Occipital lobe (tissue), 2 donors: Measurements from ENCODE around the gene TCF19. TPM values are rescaled to one million over a fixed set of nuclear protein-coding genes. Genes with fewer than 3 reads are reported as not detected.

Source experiments
- DNase-seq: peaks from one replicate; lab custom pipeline; 2025; lab: John Stamatoyannopoulos, UW
- total RNA-seq: library from RNA; depleted of rRNA; stranded (reverse); fragments of >200 nt; gene quantifications from one replicate; pipeline ENCODE4 v1.2.3, GENCODE V29; 2014

TCF19 gene
- total RNA-seq, 1 donor from 2014 or later: 3.4 TPM

- DNase-seq: peak; percentile 8
These were observed 30.2 kb upstream of the TCF19 start for GRCh38 chr6:31128093-31128676.

GRCh38 chr6:31129130-31129529 is 29.3 kb upstream of the TCF19 start:
- DNase-seq: no peak

DNA sequence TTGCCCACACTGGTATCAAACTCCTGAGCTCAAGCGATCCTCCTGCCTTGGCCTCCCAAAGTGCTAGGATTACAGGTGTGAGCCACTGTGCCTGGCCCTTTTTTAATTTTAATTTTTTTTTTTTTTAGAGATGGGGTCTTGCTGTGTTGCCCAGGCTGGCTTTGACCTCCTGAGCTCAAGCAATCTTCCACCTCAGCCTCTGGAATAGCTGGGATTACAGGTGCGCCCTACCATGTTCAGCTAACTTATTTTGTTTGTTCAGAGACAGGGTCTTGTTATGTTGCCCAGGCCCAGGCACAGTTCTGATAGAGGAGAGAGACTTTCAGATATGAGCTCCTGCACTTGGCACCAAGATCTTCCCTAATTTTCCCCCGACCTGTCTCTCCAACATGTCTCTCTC is 27.6 kb upstream of the TCF19 start:
- DNase-seq: no peak

GRCh38 chr6:31131595-31131994 is 26.8 kb upstream of the TCF19 start:
- no peak for DNase-seq

GRCh38 chr6:31132806-31133205 is 25.6 kb upstream of the TCF19 start:
- no peak for DNase-seq

DNA sequence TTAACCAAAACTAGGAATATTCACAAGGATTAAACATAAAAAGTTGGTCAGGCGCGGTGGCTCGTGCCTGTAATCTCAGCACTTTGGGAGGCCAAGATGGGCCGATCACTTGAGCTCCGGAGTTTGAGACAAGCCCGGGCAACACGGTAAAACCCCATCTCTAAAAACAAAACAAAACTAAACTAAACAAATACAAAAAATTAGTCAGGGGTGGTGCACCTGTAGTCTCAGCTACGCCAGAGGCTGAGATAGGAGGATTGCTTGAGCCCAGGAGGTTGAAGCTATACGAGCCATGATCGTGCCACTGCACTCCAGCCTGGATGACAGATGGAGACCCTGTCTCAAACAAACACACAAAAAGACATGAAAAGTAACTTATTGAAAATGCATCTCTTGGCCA is 22.7 kb upstream of the TCF19 start:
- DNase-seq: no peak

- no peak for DNase-seq
These were observed 19.4 kb upstream of the TCF19 start, which contains the start of gene PSORS1C2 for GRCh38 chr6:31138982-31139381. Gene PSORS1C2, minus strand, starts transcription at chr6:31139066. Its CDS starts 40 bp downstream, at chr6:31139026.

- DNase-seq: no peak
These were observed 18.8 kb upstream of the TCF19 start for GRCh38 chr6:31139599-31139998.

GRCh38 chr6:31140643-31141042 is 17.7 kb upstream of the TCF19 start:
- no peak for DNase-seq

DNA sequence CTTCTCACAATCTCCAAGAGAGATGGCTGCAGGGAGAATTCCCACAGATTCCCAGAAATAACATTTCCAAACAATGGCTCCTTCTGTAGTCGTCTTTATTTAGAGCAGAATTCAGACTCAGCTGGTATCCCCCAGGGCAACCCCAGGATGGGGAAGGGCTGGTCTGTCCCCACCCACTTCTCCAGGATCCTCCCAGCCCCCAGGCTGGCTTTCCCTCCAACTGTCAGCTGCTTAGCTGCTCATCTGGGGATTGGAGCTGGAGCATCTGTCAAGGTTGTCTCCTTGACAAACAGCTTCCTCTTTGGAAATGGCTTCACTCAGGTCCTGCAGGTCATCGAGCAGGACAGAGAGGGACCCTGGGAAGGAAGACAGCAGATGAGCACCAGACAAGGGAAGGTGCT is 16.0 kb upstream of the TCF19 start:
- no peak for DNase-seq

DNA sequence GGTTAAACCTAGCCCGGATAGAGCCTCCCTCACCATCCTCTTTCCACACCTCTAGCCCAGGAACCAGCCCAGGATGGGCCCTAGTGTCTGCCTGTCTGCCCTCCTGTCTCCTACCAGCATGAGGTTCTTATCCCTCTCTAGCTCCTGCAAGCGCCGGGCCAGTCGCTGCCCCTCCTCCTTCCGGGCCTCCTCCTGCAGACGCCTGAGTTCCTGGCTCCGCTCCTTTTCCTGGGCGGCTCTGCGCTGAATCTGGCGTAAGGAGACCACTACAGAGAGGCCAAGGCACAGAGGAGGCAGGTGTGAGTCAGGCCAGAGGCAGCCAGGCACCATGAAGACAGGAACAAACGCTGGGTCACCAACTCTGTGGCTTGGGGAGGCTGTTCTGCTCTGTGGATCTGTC is 15.2 kb upstream of the TCF19 start:
- no peak for DNase-seq

- DNase-seq: no peak
These were observed 14.0 kb upstream of the TCF19 start for GRCh38 chr6:31144296-31144969.

DNA sequence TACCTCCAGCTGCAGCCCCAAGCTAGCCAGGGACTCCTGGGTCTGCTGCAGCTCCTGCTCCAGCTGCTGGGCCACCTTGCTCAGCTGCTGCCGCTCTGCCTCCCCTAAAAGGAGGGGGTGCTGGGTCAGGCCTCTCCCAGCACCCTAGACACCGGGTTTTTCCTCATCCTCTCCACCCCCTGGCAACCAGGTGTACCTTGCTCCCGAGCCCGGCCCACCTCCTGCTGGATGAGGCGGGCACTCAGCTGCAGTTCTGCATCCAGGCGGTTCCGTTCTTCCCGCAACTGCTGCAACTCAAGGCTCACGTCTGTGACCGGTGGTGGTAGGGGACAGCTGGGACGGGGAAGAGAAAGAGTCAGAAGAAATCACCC is 13.4 kb upstream of the TCF19 start:
- DNase-seq: no peak

GRCh38 chr6:31145386-31145785 is 13.0 kb upstream of the TCF19 start:
- DNase-seq: no peak

DNA sequence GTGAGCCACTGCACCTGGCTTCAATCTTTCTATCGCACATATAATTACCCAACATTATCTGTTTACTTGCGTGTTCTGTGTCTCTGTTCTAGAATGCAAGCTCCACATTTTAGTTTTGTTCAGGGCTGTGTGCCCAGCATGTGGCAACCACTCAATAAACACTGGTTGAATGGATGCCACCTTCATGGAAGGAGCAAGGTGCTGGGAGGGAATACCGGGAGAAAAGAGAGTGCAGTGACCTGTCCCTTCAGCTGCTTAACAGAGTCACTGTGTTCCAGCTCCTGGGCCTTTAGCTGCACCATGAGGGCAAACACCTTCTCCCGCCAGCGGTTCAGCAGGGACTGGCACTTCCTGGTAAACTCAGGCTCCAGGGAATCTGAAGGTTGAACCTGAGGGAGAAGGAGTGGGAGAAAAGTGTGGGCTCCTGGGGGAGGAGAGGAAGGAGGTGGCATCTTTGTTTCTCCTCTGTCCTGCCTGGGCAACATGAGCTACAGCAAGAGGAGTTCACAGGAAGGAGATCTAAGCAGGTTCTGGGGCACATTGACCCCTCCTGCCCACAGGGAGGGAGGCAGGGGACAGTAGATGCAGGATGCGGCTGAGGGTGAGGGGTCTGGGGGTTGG is 8.5 kb upstream of the TCF19 start:
- DNase-seq: no peak

DNA sequence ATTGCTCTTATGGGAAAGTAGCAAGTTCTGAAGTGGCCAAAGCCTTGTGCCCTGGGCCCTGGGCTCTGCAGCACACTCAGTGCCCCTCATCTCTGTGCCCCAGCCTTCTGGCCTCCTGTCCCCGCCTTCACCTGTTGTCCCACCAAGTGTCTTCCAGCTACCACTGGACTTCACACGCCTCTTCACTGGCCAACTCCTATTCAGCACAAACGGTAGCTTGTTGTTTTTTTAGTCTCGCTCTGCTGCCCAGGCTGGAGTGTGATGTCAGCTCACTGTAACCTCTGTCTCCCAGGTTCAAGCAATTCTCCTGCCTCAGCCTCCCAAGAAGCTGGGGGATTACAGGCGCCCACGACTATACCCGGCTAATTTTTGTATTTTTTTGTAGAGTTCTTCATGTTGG is 5.6 kb upstream of the TCF19 start:
- no peak for DNase-seq

DNA sequence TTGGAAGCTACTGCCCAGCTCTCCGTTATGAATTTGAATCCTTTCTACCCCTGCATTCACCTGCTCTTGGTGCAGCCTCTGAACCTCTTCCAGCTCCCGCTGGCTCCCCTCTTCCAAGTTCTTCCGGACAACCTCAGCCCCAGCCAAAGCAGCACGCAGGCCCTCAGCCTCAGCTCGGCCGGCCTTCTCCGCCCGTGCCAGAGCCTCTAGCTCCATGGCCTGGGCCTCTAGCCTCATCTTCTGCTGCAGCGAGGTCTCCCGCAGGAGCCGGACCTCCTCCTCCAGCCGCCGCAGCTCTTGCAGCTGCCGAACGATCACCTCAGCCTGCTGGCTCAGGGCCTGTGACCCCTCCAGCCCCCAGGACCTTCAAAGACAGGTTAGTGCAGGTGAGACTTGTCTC is 4.0 kb upstream of the TCF19 start:
- DNase-seq: no peak

DNA sequence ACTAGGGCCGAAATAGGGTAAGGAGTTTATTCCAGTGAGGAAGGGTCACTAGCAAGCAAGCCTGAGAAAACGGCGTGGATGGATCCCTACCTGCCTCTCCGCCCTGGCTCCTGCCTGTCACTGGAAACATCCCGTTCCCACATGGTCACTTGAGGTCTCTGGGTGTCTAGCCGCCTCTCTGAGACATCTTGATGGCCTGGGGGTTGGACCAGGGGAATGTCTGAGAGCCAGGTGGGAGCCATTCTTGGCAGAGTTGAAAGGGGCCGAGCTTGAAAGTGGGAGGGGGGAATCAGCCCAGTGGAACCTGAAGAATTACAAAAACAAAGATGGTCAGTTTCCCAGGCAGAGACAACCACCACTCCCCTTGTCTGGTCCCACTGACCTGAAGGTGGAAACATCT is 1.7 kb upstream of the TCF19 start:
- no peak for DNase-seq

DNA sequence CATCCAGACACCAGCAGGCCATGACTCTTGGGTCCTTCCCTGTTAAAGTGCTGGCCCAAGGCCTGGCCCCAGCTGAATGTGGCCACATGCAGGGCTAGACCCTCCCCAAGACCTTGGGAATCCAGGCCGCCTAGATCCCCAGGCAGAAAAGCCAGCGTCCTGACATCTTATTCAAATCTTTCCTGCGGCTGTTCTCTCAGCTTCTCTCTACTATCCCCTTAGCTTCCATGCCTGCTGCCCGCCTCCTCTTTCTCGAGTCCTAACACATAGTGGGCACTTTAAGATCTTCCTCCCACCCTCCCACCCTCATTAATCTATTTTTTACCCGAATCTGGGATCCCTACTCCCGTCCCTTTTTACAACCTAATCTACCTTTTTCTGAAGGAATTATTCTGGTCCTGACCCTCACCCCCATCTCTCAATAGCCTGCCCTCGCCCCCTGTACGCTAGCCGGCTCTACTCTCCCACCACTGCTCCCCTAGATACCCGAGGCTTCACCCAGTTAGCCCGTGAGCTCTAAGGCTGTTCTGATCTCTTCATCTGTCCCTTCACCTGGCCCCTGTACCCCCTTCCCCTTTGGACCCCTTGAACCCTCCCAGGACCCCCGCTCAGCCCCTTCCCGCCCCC is 763 bp upstream of the TCF19 start, which contains the start of gene CCHCR1:
Gene CCHCR1, minus strand, starts transcription at position 290 of the 627 bp plus-strand sequence. Its CDS starts 202 bp downstream, at position 88.
- DNase-seq: no peak

DNA sequence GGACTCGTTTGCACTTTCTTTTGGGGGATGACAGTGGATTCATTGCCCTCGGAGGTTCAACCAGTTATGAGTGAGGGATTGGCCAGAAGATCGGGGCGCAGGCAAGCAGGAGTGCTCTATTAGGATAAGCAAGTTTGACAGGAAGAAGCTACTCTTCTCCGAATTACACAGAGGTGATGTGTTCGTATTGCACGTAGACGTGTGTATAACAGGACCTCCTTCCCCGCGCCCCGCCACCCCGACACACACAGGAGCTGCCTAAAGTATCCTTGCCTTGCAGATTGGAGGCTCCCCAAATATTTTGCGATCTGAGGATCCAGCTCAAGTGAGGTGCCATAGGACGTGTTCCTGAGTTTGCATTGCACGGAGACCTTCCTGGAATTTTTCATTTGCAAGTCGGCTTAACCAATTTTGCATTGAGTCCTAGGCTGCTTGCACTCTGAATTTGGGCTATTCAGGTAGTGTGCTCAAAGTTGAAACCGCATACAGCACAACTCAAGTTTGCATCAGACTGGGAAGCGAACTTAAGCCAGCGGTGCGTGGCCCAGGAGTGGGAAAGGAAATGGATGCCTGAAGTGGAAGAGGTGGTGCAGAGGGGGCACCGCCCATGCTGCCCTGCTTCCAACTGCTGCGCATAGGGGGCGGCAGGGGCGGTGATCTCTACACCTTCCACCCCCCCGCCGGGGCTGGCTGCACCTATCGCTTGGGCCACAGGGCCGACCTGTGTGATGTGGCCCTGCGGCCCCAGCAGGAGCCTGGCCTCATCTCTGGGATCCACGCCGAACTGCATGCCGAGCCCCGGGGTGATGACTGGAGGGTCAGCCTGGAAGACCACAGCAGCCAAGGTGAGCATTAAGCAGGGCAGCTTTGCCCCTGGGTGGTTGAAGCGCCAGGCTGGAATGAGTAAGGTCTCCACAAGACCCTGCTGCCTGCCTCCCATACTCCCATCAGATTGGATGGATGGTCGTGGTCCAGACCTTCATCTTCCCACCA is 770 bp downstream of the TCF19 start:
- no peak for DNase-seq
